Trophoblast cell (in vitro differentiated cells and primary cell): ENCODE results near the gene PHACTR1.

Experiments used
- DNase-seq, 2 donors: peaks; one replicate each; pipeline ENCODE4 v3.0.0-alpha.2; 2016
- H2AFZ ChIP-seq: 2 replicates; pipeline ENCODE4 v1.6.1; 2013; ENCODE audit warnings: low read length, moderate library complexity, mild to moderate bottlenecking; ENCODE audit not compliant: insufficient read depth, poor library complexity
- H2AK5ac ChIP-seq: 2 replicates; pipeline ENCODE4 v1.6.1; 2013; ENCODE audit warnings: mild to moderate bottlenecking, low read length
- H2BK120ac ChIP-seq: 2 replicates; pipeline ENCODE4 v1.6.1; 2013; ENCODE audit warnings: low read length, mild to moderate bottlenecking, moderate library complexity; ENCODE audit not compliant: insufficient read depth, poor library complexity
- H2BK12ac ChIP-seq: 2 replicates; pipeline ENCODE4 v1.6.1; 2013; ENCODE audit warnings: mild to moderate bottlenecking, low read length, moderate library complexity
- H2BK5ac ChIP-seq: 2 replicates; pipeline ENCODE4 v1.6.1; 2013; ENCODE audit warnings: low read length, low read depth, moderate library complexity, mild to moderate bottlenecking; ENCODE audit not compliant: poor library complexity
- H3K14ac ChIP-seq: 2 replicates; pipeline ENCODE4 v1.6.1; 2013; ENCODE audit warnings: mild to moderate bottlenecking, low read length
- H3K18ac ChIP-seq: 2 replicates; pipeline ENCODE4 v1.6.1; 2013; ENCODE audit warnings: mild to moderate bottlenecking, low read length
- H3K23ac ChIP-seq: 2 replicates; pipeline ENCODE4 v1.6.1; 2013; ENCODE audit warnings: low read length
- H3K27ac ChIP-seq: 2 replicates; pipeline ENCODE4 v1.5.1; 2013; ENCODE audit warnings: low read depth, mild to moderate bottlenecking, inconsistent platforms, low read length, moderate library complexity
- H3K27me3 ChIP-seq: 2 replicates; pipeline ENCODE4 v1.6.1; 2013; ENCODE audit warnings: inconsistent platforms, mild to moderate bottlenecking, low read length, moderate library complexity; ENCODE audit not compliant: insufficient read depth
- H3K36me3 ChIP-seq, 2 experiments: 1 replicate in 1 of 2; 2 replicates in 1 of 2; pipeline ENCODE4 v1.6.1; 2013; ENCODE audit warnings: low read length in 2 of 2, mild to moderate bottlenecking in 2 of 2, moderate library complexity in 1 of 2; ENCODE audit not compliant: insufficient read depth in 2 of 2, control insufficient read depth in 1 of 2
- H3K4ac ChIP-seq: 2 replicates; pipeline ENCODE4 v1.6.1; 2013; ENCODE audit warnings: low read depth, mild to moderate bottlenecking, low read length, moderate library complexity
- H3K4me1 ChIP-seq, 2 experiments: 1 replicate in 1 of 2; 2 replicates in 1 of 2; pipeline ENCODE4 v1.6.1; 2013; ENCODE audit warnings: low read length in 2 of 2, mild to moderate bottlenecking in 2 of 2, moderate library complexity in 1 of 2; ENCODE audit not compliant: insufficient read depth in 2 of 2, control insufficient read depth in 1 of 2
- H3K4me2 ChIP-seq: 2 replicates; pipeline ENCODE4 v1.6.1; 2013; ENCODE audit warnings: inconsistent platforms, mild to moderate bottlenecking, low read length, moderate library complexity
- H3K4me3 ChIP-seq: 2 replicates; pipeline ENCODE4 v1.5.1; 2013; ENCODE audit warnings: mild to moderate bottlenecking, low read depth, low read length, inconsistent platforms
- H3K79me1 ChIP-seq: one replicate; pipeline ENCODE4 v1.6.1; 2013; ENCODE audit warnings: low read length
- H3K79me2 ChIP-seq: 2 replicates; pipeline ENCODE4 v1.6.1; 2013; ENCODE audit warnings: low read length, mild to moderate bottlenecking; ENCODE audit not compliant: control insufficient read depth, insufficient read depth, poor library complexity
- H3K9ac ChIP-seq: 2 replicates; pipeline ENCODE4 v1.6.1; 2013; ENCODE audit warnings: mild to moderate bottlenecking, low read length
- H3K9me3 ChIP-seq: 2 replicates; pipeline ENCODE4 v1.6.1; 2013; ENCODE audit warnings: low read depth, mild to moderate bottlenecking, control low read depth, inconsistent platforms, low read length; ENCODE audit not compliant: insufficient read depth
- H4K12ac ChIP-seq: 2 replicates; pipeline ENCODE4 v1.6.1; 2013; ENCODE audit warnings: low read depth, mild to moderate bottlenecking, low read length, moderate library complexity
- H4K8ac ChIP-seq: 2 replicates; pipeline ENCODE4 v1.6.1; 2013; ENCODE audit warnings: low read depth, mild to moderate bottlenecking, low read length, moderate library complexity
- H4K91ac ChIP-seq: one replicate; pipeline ENCODE4 v1.6.1; 2013; ENCODE audit warnings: low read depth, mild to moderate bottlenecking, low read length, moderate library complexity
- WGBS: extraction: QIAGEN DNeasy Blood & Tissue Kit; methylation state at CpG from one replicate; pipeline ENCODE4 v1.1.7; 2013; ENCODE audit warnings: missing lambda C conversion rate; ENCODE audit not compliant: insufficient read length, insufficient coverage; ENCODE audit errors: extremely low coverage; 5-methylcytosine and 5-hydroxymethylcytosine counted together

PHACTR1 gene

DNA sequence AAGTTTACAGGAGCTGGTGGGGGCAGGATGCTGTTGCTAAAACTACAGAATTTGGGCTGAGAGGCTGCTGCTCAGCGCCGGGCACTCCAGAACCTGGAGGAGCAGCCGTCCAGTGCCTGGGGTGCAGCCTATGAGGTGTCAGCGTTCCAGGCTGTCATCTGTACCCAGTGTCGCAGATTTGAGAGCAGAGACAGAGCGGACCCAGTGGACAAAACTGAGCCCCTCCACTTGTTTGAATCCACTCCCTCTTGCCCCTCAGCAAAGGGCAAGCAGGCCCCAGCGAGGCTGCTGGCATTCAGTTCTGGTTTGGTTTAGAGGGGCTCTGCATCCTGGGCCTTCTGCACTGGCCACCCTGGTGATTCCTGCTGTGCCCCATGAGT, 467.5 kb downstream of the PHACTR1 start:
- H3K18ac ChIP-seq: no peak overlapping the region
- H3K4ac ChIP-seq: no peak overlapping the region
- no peaks in the 10 kb centered on the region for H3K9me3 ChIP-seq
- H3K4me3 ChIP-seq: no peak overlapping the region
- H2BK12ac ChIP-seq: no peak overlapping the region
- no peak overlapping the region for H2AFZ ChIP-seq
- H4K8ac ChIP-seq: no peak overlapping the region
- no peak overlapping the region for H2AK5ac ChIP-seq
- WGBS: no CpG with 5 or more reads among the region's 7 CpGs
- H3K27me3 ChIP-seq: no peaks in the 10 kb centered on the region
- DNase-seq: no peak
- no peak overlapping the region for H2BK5ac ChIP-seq
- H3K79me1 ChIP-seq: no peaks in the 10 kb centered on the region
- H4K12ac ChIP-seq: no peak overlapping the region
- H3K4me2 ChIP-seq: no peak overlapping the region
- H2BK120ac ChIP-seq: no peak overlapping the region
- no peak overlapping the region for H3K23ac ChIP-seq
- no peak overlapping the region for H3K27ac ChIP-seq
- no peak overlapping the region for H4K91ac ChIP-seq
- no peak overlapping the region for H3K14ac ChIP-seq
- no peaks in the 10 kb centered on the region for H3K36me3 ChIP-seq
- H3K4me1 ChIP-seq: no peaks in the 10 kb centered on the region
- no peaks in the 10 kb centered on the region for H3K79me2 ChIP-seq
- H3K9ac ChIP-seq: no peak overlapping the region

DNA sequence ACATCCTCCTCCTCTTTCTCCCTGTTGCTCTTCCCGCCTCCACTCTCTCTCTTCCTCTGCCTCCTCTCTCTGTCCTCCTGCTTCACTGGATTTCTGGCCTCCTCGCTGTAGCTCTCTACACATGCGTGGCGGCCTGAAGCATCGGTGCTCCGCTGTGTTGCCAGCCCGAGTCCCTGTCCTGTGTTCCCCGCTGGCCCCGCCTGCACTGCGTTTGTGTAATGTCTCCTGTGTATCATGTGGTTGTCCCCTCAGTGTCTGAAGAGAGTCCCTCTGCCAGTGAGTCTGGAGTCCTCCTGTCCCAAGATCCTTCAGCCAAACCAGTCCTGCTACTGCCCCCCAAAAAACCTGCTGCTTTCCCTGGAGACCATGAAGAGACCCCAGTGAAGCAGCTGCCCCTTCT, 468.0 kb downstream of the PHACTR1 start:
- no peak overlapping the region for H3K23ac ChIP-seq
- H3K18ac ChIP-seq: no peak overlapping the region
- H3K9me3 ChIP-seq: no peaks in the 10 kb centered on the region
- H3K4ac ChIP-seq: no peak overlapping the region
- H2AFZ ChIP-seq: no peak overlapping the region
- H2AK5ac ChIP-seq: no peak overlapping the region
- H3K4me1 ChIP-seq: no peaks in the 10 kb centered on the region
- H3K36me3 ChIP-seq: no peaks in the 10 kb centered on the region
- H2BK12ac ChIP-seq: no peak overlapping the region
- H4K91ac ChIP-seq: no peak overlapping the region
- H2BK5ac ChIP-seq: no peak overlapping the region
- no peak overlapping the region for H3K27ac ChIP-seq
- H3K4me3 ChIP-seq: no peak overlapping the region
- no peak overlapping the region for H4K12ac ChIP-seq
- H3K79me2 ChIP-seq: no peaks in the 10 kb centered on the region
- H2BK120ac ChIP-seq: no peak overlapping the region
- no peak overlapping the region for H3K4me2 ChIP-seq
- no peak overlapping the region for H4K8ac ChIP-seq
- H3K9ac ChIP-seq: no peak overlapping the region
- WGBS: no CpG with 5 or more reads among the region's 10 CpGs
- H3K14ac ChIP-seq: no peak overlapping the region
- H3K27me3 ChIP-seq: no peaks in the 10 kb centered on the region
- no peak for DNase-seq
- no peaks in the 10 kb centered on the region for H3K79me1 ChIP-seq

DNA sequence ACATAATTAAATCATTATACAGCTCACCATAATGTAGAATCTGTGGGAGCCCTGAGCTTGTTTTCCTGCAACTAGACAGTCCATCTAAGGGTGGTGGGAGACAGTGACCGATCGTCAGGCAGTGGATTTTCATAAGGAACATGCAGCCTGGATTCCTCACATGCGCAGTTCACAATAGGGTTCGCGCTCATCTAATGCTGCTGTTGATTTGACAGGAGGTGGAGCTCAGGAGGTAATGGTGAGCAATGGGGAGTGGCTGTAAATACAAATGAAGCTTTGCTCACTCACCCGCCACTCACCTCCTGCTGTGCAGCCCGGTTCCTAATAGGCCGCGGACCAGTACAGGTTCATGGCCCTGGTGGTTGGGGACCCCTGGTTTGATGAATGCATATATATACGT, 470.3 kb downstream of the PHACTR1 start:
- H3K14ac ChIP-seq: no peak overlapping the region
- H3K79me2 ChIP-seq: no peaks in the 10 kb centered on the region
- no peaks in the 10 kb centered on the region for H3K79me1 ChIP-seq
- no peak overlapping the region for H3K4me2 ChIP-seq
- H2AFZ ChIP-seq: no peak overlapping the region
- no peak for DNase-seq
- no peak overlapping the region for H4K12ac ChIP-seq
- H3K23ac ChIP-seq: no peak overlapping the region
- H2BK12ac ChIP-seq: no peak overlapping the region
- H3K36me3 ChIP-seq: no peaks in the 10 kb centered on the region
- H2BK120ac ChIP-seq: no peak overlapping the region
- no peak overlapping the region for H3K27ac ChIP-seq
- H3K4me1 ChIP-seq: no peaks in the 10 kb centered on the region
- no peak overlapping the region for H2BK5ac ChIP-seq
- no peak overlapping the region for H4K91ac ChIP-seq
- H3K4me3 ChIP-seq: no peak overlapping the region
- H2AK5ac ChIP-seq: no peak overlapping the region
- no CpG with 5 or more reads among the region's 10 CpGs for WGBS
- H3K4ac ChIP-seq: no peak overlapping the region
- no peak overlapping the region for H3K18ac ChIP-seq
- no peak overlapping the region for H4K8ac ChIP-seq
- H3K27me3 ChIP-seq: no peaks in the 10 kb centered on the region
- H3K9ac ChIP-seq: no peak overlapping the region
- H3K9me3 ChIP-seq: no peaks in the 10 kb centered on the region

DNA sequence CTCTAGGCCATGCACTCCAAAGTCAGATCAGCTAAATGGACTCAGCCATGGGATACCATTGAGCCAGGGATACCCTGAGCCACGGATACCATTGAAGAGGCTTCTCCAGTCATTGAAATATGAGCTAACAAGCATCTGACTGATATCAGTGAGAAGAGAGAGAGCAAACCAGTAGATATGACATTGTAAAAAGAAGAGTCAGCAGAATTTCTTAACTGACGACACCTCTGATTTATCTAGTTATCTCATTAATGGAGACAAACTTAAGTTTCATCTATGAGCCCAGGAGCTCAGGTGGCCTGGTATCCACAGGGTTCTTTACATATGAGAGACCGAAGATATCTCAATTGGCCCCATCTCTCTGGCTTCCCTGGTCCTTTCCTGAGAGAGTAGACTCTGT, 471.1 kb downstream of the PHACTR1 start:
- no peaks in the 10 kb centered on the region for H3K79me1 ChIP-seq
- no peak overlapping the region for H2BK5ac ChIP-seq
- no peaks in the 10 kb centered on the region for H3K36me3 ChIP-seq
- no peak overlapping the region for H3K4ac ChIP-seq
- H4K8ac ChIP-seq: no peak overlapping the region
- H3K4me1 ChIP-seq: no peaks in the 10 kb centered on the region
- H3K14ac ChIP-seq: no peak overlapping the region
- H3K23ac ChIP-seq: no peak overlapping the region
- H2BK120ac ChIP-seq: no peak overlapping the region
- no peak overlapping the region for H4K12ac ChIP-seq
- WGBS: no CpG with 5 or more reads among the region's 3 CpGs
- no peak overlapping the region for H3K4me3 ChIP-seq
- no peak overlapping the region for H2AFZ ChIP-seq
- H3K27ac ChIP-seq: no peak overlapping the region
- DNase-seq: no peak
- no peak overlapping the region for H4K91ac ChIP-seq
- H2AK5ac ChIP-seq: no peak overlapping the region
- H3K9me3 ChIP-seq: no peaks in the 10 kb centered on the region
- H3K27me3 ChIP-seq: no peaks in the 10 kb centered on the region
- H2BK12ac ChIP-seq: no peak overlapping the region
- no peaks in the 10 kb centered on the region for H3K79me2 ChIP-seq
- no peak overlapping the region for H3K9ac ChIP-seq
- no peak overlapping the region for H3K4me2 ChIP-seq
- no peak overlapping the region for H3K18ac ChIP-seq
